DND-41 (cell line): ENCODE measurements around the gene PHACTR3.

Source experiments
- ATAC-seq: fragments of 200-7000 bp; cut with Tn5 transposase; 3 replicates; pipeline ENCODE4 v1.9.1; 2021; ENCODE audit warnings: low read depth; ENCODE audit not compliant: insufficient read depth
- DNase-seq: peaks from one replicate; pipeline ENCODE4 v3.0.0-alpha.2; 2020
- H2AFZ ChIP-seq: 2 replicates; pipeline ENCODE4 v1.6.0; 2012; ENCODE audit warnings: low read depth, low read length
- H3K27ac ChIP-seq: 2 replicates; pipeline ENCODE4 v1.5.1; 2012; ENCODE audit warnings: low read length, inconsistent platforms
- H3K27me3 ChIP-seq: fragments of 200-600 bp; sonication (generic); 2 replicates; pipeline ENCODE4 v1.6.0; 2012; ENCODE audit warnings: low read length, mild to moderate bottlenecking, inconsistent platforms; ENCODE audit not compliant: insufficient read depth, poor library complexity
- H3K36me3 ChIP-seq: 2 replicates; pipeline ENCODE4 v1.5.1; 2012; ENCODE audit warnings: low read length, inconsistent platforms; ENCODE audit not compliant: insufficient read depth
- H3K4me1 ChIP-seq: 2 replicates; pipeline ENCODE4 v1.5.1; 2012; ENCODE audit warnings: mild to moderate bottlenecking, low read length; ENCODE audit not compliant: insufficient read depth
- H3K4me2 ChIP-seq: 2 replicates; pipeline ENCODE4 v1.6.0; 2012; ENCODE audit warnings: mild to moderate bottlenecking, moderate library complexity, low read length, inconsistent platforms; ENCODE audit not compliant: insufficient read depth
- H3K4me3 ChIP-seq, 2 experiments: fragments of 200-600 bp in 1 of 2; shearing (Covaris generic) in 1 of 2; 2 replicates each; pipeline ENCODE4 v1.5.1; 2012 to 2016; ENCODE audit warnings: inconsistent platforms in 2 of 2, low read length in 2 of 2, mild to moderate bottlenecking in 2 of 2, low read depth in 1 of 2, moderate library complexity in 1 of 2
- H3K79me2 ChIP-seq: 2 replicates; pipeline ENCODE4 v1.6.0; 2012; ENCODE audit warnings: low read length, inconsistent platforms; ENCODE audit not compliant: insufficient read depth
- H3K9ac ChIP-seq: 2 replicates; pipeline ENCODE4 v1.6.0; 2012; ENCODE audit warnings: low read depth, mild to moderate bottlenecking, inconsistent platforms, low read length, moderate library complexity
- H3K9me3 ChIP-seq: 2 replicates; pipeline ENCODE4 v1.5.1; 2012; ENCODE audit warnings: low read length, moderate library complexity, mild to moderate bottlenecking, inconsistent platforms; ENCODE audit not compliant: insufficient read depth, severe bottlenecking
- H4K20me1 ChIP-seq: 2 replicates; pipeline ENCODE4 v1.6.0; 2012; ENCODE audit warnings: low read length; ENCODE audit not compliant: insufficient read depth
- EZH2 ChIP-seq: IDR thresholded peaks from 3 replicates; pipeline ENCODE4 v1.6.1; 2012; ENCODE audit warnings: borderline replicate concordance, low read depth, mild to moderate bottlenecking, moderate library complexity, low read length, inconsistent platforms; ENCODE audit not compliant: severe bottlenecking
- TF ChIP-seq, protein P1 (sequence below): IDR thresholded peaks from 2 replicates; pipeline ENCODE4 v1.5.1; 2012; ENCODE audit warnings: borderline replicate concordance, low read length, moderate library complexity, mild to moderate bottlenecking; ENCODE audit not compliant: poor library complexity, severe bottlenecking; ENCODE audit errors: extremely low read depth

Gene PHACTR3

DNA sequence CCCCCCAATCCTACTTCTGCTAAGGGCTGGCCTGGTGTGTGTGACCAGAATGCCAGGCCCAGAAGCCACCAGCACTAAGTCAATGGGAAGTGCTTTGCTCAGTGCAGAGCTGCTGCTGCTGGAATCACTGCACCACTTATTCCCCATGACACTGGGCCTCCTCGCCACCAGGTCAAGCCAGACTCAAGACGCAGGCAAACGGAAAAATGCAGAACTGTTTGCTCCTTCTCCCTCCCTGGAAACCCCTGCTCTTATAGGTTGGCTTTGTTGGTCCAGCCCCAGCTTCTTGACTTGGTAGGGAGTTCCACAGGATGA is 121.9 kb downstream of the PHACTR3 start:
- Histone ChIP-seq H3K36me3 (no peaks in the 10 kb centered on the region), H3K27me3 (peaks cover 23% of the 10 kb centered on the region), H3K27ac (no peak overlapping the region), H3K4me3 (no peak overlapping the region), H3K9ac (no peak overlapping the region), H3K9me3 (no peaks in the 10 kb centered on the region), H3K79me2 (no peaks in the 10 kb centered on the region), H3K4me1 (no peaks in the 10 kb centered on the region), H3K4me2 (no peak overlapping the region), H4K20me1 (peaks cover 4% of the 10 kb centered on the region; the same call in 1 of the 2 replicates), H2AFZ (no peak overlapping the region)
- TF ChIP-seq, protein P1, sequence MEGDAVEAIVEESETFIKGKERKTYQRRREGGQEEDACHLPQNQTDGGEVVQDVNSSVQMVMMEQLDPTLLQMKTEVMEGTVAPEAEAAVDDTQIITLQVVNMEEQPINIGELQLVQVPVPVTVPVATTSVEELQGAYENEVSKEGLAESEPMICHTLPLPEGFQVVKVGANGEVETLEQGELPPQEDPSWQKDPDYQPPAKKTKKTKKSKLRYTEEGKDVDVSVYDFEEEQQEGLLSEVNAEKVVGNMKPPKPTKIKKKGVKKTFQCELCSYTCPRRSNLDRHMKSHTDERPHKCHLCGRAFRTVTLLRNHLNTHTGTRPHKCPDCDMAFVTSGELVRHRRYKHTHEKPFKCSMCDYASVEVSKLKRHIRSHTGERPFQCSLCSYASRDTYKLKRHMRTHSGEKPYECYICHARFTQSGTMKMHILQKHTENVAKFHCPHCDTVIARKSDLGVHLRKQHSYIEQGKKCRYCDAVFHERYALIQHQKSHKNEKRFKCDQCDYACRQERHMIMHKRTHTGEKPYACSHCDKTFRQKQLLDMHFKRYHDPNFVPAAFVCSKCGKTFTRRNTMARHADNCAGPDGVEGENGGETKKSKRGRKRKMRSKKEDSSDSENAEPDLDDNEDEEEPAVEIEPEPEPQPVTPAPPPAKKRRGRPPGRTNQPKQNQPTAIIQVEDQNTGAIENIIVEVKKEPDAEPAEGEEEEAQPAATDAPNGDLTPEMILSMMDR: no peak
- TF ChIP-seq EZH2: no peak
- ATAC-seq: no peak
- DNase-seq: no peak

GRCh38 chr20:59728722-59729430 is 124.5 kb downstream of the PHACTR3 start:
- ATAC-seq (no peak), DNase-seq (no peak)
- peaks cover 43% of the 10 kb centered on the region for H3K27me3 ChIP-seq
- no peak overlapping the region for H3K9ac ChIP-seq
- TF ChIP-seq EZH2: no peak
- TF ChIP-seq, protein P1: no peak
- H4K20me1 ChIP-seq: peaks cover 7% of the 10 kb centered on the region; the same call in 1 of the 2 replicates
- H3K4me3 ChIP-seq: no peak overlapping the region
- no peak overlapping the region for H3K4me2 ChIP-seq
- H3K27ac ChIP-seq: no peak overlapping the region
- no peaks in the 10 kb centered on the region for H3K9me3 ChIP-seq
- no peaks in the 10 kb centered on the region for H3K79me2 ChIP-seq
- no peak overlapping the region for H2AFZ ChIP-seq
- no peaks in the 10 kb centered on the region for H3K4me1 ChIP-seq
- H3K36me3 ChIP-seq: no peaks in the 10 kb centered on the region

DNA sequence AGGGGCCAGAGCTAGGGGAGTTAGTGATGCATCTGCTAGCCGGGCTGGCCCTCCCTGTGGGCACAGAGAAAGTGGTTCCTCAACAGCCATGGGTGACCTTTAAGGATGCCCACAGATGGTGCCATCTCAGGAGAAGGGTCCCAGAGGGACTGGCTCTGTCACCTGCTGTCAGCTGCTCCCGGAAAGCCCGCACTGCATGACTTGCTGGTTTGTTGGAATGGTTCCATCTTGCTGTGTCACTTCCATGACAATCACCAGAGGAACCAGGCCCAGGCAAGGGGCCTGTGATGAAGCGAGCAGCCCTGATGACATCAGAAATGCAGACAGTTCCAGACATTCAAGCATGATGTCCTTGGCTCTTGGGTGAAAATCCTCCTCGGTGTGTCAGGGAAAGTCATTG is 125.2 kb downstream of the PHACTR3 start:
- Histone ChIP-seq H3K4me3 (no peak overlapping the region), H3K9me3 (no peaks in the 10 kb centered on the region), H3K79me2 (no peaks in the 10 kb centered on the region), H3K4me1 (no peaks in the 10 kb centered on the region), H3K27me3 (peaks cover 48% of the 10 kb centered on the region), H3K36me3 (no peaks in the 10 kb centered on the region), H3K27ac (no peak overlapping the region), H3K4me2 (no peak overlapping the region), H4K20me1 (peaks cover 7% of the 10 kb centered on the region; the same call in 1 of the 2 replicates), H3K9ac (no peak overlapping the region), H2AFZ (no peak overlapping the region)
- DNase-seq (no peak), ATAC-seq (no peak)
- no peak for TF ChIP-seq EZH2
- TF ChIP-seq, protein P1: no peak
